WTC11 (cell line): ENCODE results near the gene H1-8. TPM values are rescaled to one million over a fixed set of nuclear protein-coding genes. Genes with fewer than 3 reads are reported as not detected.

Experiments used
- ATAC-seq: fragments of 200-7000 bp; cut with Tn5 transposase; 2 replicates; pipeline ENCODE4 v1.10.0; 2021; ENCODE audit warnings: mild to moderate bottlenecking, moderate library complexity
- CTCF ChIA-PET: fragments of 300-600 bp; sonication (Branson Sonifier 250); formaldehyde crosslinking; loops from one replicate; lab custom pipeline; 2021; ENCODE audit warnings: antibody characterized with exemption; lab: Charles Lee
- POLR2A ChIA-PET: fragments of 350-600 bp; sonication (Branson Sonifier 250); formaldehyde crosslinking; loops from one replicate; lab custom pipeline; 2021; ENCODE audit warnings: antibody characterized with exemption; lab: Charles Lee
- DNase-seq: peaks from one replicate; pipeline ENCODE4 v3.0.0; 2021; ENCODE audit warnings: low spot score
- H3K27ac Mint-ChIP-seq: 2 replicates; pipeline ENCODE4 v1.8.0; 2021; ENCODE audit warnings: mixed read lengths
- H3K27me3 Mint-ChIP-seq: 2 replicates; pipeline ENCODE4 v1.8.0; 2021; ENCODE audit warnings: low read depth, mild to moderate bottlenecking, moderate library complexity, mixed read lengths
- H3K36me3 Mint-ChIP-seq: 2 replicates; pipeline ENCODE4 v1.8.0; 2021; ENCODE audit warnings: mixed read lengths
- H3K4me1 Mint-ChIP-seq: 2 replicates; pipeline ENCODE4 v1.8.0; 2022; ENCODE audit warnings: mixed read lengths
- H3K4me3 Mint-ChIP-seq: 2 replicates; pipeline ENCODE4 v1.8.0; 2021; ENCODE audit warnings: mild to moderate bottlenecking, moderate library complexity, mixed read lengths
- H3K9me3 Mint-ChIP-seq: 2 replicates; pipeline ENCODE4 v1.8.0; 2021; ENCODE audit warnings: mixed read lengths
- CREB1 ChIP-seq: sonication (generic); formaldehyde crosslinking; IDR thresholded peaks from 2 replicates; pipeline ENCODE4 v1.8.0; 2023; ENCODE audit warnings: mild to moderate bottlenecking, missing genetic modification reagents
- EMX1 ChIP-seq: fragments of 250-450 bp; sonication (Bioruptor Pico); IDR thresholded peaks from 2 replicates; pipeline ENCODE4 v1.8.0; 2021; ENCODE audit warnings: mild to moderate bottlenecking
- GABPB1 ChIP-seq: sonication (generic); formaldehyde crosslinking; IDR thresholded peaks from 2 replicates; pipeline ENCODE4 v1.8.1; 2023; ENCODE audit warnings: mild to moderate bottlenecking, missing genetic modification reagents
- GRHL2 ChIP-seq: fragments of 250-450 bp; sonication (Bioruptor Pico); IDR thresholded peaks from 2 replicates; pipeline ENCODE4 v1.8.0; 2022; ENCODE audit warnings: mild to moderate bottlenecking, moderate library complexity; ENCODE audit not compliant: insufficient replicate concordance, severe bottlenecking
- HMGA2 ChIP-seq: fragments of 250-450 bp; sonication (Bioruptor Pico); IDR thresholded peaks from 2 replicates; pipeline ENCODE4 v1.4.0; 2021; ENCODE audit warnings: mild to moderate bottlenecking, moderate library complexity
- KAT7 ChIP-seq: sonication (generic); formaldehyde crosslinking; IDR thresholded peaks from 2 replicates; pipeline ENCODE4 v1.8.1; 2023; ENCODE audit warnings: missing genetic modification reagents, mild to moderate bottlenecking, borderline replicate concordance
- MXD4 ChIP-seq: fragments of 250-450 bp; sonication (Bioruptor Pico); IDR thresholded peaks from 2 replicates; pipeline ENCODE4 v1.8.0; 2021; ENCODE audit warnings: mild to moderate bottlenecking, moderate library complexity, borderline replicate concordance
- NR2C2 ChIP-seq: sonication (generic); formaldehyde crosslinking; IDR thresholded peaks from 2 replicates; pipeline ENCODE4 v1.8.0; 2022; ENCODE audit warnings: mild to moderate bottlenecking, missing genetic modification reagents
- OVOL2 ChIP-seq: fragments of 250-450 bp; sonication (Bioruptor Pico); IDR thresholded peaks from 2 replicates; pipeline ENCODE4 v1.9.0; 2021; ENCODE audit warnings: mild to moderate bottlenecking, borderline replicate concordance
- PRRX2 ChIP-seq: fragments of 250-450 bp; sonication (Bioruptor Pico); IDR thresholded peaks from 2 replicates; pipeline ENCODE4 v1.8.0; 2021; ENCODE audit warnings: mild to moderate bottlenecking
- RORB ChIP-seq: fragments of 250-450 bp; sonication (Bioruptor Pico); IDR thresholded peaks from 2 replicates; pipeline ENCODE4 v1.9.0; 2021; ENCODE audit warnings: mild to moderate bottlenecking
- SMAD3 ChIP-seq: sonication (generic); formaldehyde crosslinking; IDR thresholded peaks from 2 replicates; pipeline ENCODE4 v1.8.0; 2022; ENCODE audit warnings: missing genetic modification reagents, mild to moderate bottlenecking, borderline replicate concordance
- ZNF219 ChIP-seq: sonication (generic); formaldehyde crosslinking; IDR thresholded peaks from 2 replicates; pipeline ENCODE4 v1.8.0; 2023; ENCODE audit warnings: missing genetic modification reagents, mild to moderate bottlenecking, borderline replicate concordance
- ZNF317 ChIP-seq: sonication (generic); formaldehyde crosslinking; IDR thresholded peaks from 2 replicates; pipeline ENCODE4 v1.8.1; 2023; ENCODE audit warnings: low read depth, mild to moderate bottlenecking, moderate library complexity, missing genetic modification reagents, borderline replicate concordance
- ZNF396 ChIP-seq: fragments of 250-450 bp; sonication (Bioruptor Pico); IDR thresholded peaks from 2 replicates; pipeline ENCODE4 v1.8.0; 2021; ENCODE audit warnings: mild to moderate bottlenecking, moderate library complexity, borderline replicate concordance
- total RNA-seq: library from RNA; stranded (reverse); gene quantifications from 3 replicates; pipeline ENCODE4 v1.2.3, GENCODE V29; 2021
- TF ChIP-seq, protein P1 (sequence below): sonication (generic); formaldehyde crosslinking; IDR thresholded peaks from 2 replicates; pipeline ENCODE4 v1.8.0; 2023; ENCODE audit warnings: missing genetic modification reagents, mild to moderate bottlenecking, borderline replicate concordance
- TF ChIP-seq, protein P2 (sequence below): sonication (generic); formaldehyde crosslinking; IDR thresholded peaks from 2 replicates; pipeline ENCODE4 v1.8.0; 2023; ENCODE audit warnings: mild to moderate bottlenecking, missing genetic modification reagents
- TF ChIP-seq, protein P3 (sequence below): sonication (generic); formaldehyde crosslinking; IDR thresholded peaks from 2 replicates; pipeline ENCODE4 v1.8.1; 2022; ENCODE audit warnings: low read depth, missing genetic modification reagents, borderline replicate concordance
- TF ChIP-seq, protein P4 (sequence below): sonication (generic); formaldehyde crosslinking; IDR thresholded peaks from 2 replicates; pipeline ENCODE4 v1.8.1; 2023; ENCODE audit warnings: mild to moderate bottlenecking, missing genetic modification reagents
- TF ChIP-seq, protein P5 (sequence below): sonication (generic); formaldehyde crosslinking; IDR thresholded peaks from 2 replicates; pipeline ENCODE4 v1.8.1; 2022; ENCODE audit warnings: missing genetic modification reagents, borderline replicate concordance

H1-8 gene
- total RNA-seq, 1 experiment from 2014 or later, result not detected

DNA sequence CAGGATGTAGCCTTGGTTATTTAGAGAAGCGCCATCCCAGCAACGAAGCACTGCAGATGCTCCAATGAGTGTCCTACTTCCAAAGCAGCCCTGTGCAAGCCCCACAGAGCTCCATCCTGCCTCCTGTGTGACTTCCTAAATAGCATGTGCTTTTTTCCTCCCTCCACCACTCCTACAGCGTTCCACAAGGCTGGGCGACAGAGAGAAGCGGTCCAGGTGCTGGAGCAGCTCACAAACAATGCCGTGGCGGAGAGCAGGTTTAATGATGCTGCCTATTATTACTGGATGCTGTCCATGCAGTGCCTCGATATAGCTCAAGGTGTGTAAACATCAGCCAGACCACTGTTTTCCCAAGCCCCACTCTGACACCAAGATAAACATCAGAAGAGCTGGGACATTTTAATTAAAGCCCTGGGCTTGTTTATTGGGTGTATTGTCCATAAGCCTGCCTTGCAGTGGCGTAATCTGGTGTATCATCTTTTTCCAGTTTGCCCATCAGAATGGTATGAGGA lies 36.7 kb upstream of the H1-8 start:
- no peak for ATAC-seq
- no peaks in the 10 kb centered on the region; the same call in 1 of the 2 replicates for H3K36me3 Mint-ChIP-seq

DNA sequence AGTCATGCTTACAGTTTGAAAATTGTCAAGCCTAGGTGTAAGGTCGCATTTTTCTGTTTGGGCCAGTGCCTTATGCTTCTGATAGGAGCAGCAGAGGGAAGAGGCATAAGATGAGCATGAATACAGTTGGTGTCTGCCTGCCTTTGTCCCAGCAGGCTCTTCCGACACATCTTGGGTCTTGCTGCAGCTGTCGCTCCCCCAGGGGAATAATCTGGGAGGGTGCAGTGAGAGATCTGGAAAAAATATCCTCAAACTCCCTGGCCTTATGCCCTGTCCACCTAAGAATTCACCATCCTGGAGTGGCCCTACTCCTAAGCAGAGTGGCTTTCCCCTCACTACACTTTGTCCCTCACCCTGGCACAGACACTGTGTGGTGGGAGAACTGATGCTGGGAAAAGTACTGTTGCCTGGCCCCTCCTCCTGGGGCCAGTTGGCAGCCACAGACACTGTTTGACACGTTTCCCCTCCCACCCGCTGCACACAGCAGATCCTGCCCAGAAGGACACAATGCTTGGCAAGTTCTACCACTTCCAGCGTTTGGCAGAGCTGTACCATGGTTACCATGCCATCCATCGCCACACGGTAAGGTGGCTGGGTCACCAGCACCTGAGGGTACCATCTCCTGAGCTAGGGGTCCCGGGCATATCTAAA lies 35.7 kb upstream of the H1-8 start:
- H3K9me3 Mint-ChIP-seq, result no peaks in the 10 kb centered on the region
- POLR2A ChIA-PET, result no interaction called here
- CTCF ChIA-PET, result no interaction called here
- no peaks in the 10 kb centered on the region for H3K4me1 Mint-ChIP-seq
- TF ChIP-seq PRRX2 (CRISPR knock-in tag), result no peak
- TF ChIP-seq, protein P1, sequence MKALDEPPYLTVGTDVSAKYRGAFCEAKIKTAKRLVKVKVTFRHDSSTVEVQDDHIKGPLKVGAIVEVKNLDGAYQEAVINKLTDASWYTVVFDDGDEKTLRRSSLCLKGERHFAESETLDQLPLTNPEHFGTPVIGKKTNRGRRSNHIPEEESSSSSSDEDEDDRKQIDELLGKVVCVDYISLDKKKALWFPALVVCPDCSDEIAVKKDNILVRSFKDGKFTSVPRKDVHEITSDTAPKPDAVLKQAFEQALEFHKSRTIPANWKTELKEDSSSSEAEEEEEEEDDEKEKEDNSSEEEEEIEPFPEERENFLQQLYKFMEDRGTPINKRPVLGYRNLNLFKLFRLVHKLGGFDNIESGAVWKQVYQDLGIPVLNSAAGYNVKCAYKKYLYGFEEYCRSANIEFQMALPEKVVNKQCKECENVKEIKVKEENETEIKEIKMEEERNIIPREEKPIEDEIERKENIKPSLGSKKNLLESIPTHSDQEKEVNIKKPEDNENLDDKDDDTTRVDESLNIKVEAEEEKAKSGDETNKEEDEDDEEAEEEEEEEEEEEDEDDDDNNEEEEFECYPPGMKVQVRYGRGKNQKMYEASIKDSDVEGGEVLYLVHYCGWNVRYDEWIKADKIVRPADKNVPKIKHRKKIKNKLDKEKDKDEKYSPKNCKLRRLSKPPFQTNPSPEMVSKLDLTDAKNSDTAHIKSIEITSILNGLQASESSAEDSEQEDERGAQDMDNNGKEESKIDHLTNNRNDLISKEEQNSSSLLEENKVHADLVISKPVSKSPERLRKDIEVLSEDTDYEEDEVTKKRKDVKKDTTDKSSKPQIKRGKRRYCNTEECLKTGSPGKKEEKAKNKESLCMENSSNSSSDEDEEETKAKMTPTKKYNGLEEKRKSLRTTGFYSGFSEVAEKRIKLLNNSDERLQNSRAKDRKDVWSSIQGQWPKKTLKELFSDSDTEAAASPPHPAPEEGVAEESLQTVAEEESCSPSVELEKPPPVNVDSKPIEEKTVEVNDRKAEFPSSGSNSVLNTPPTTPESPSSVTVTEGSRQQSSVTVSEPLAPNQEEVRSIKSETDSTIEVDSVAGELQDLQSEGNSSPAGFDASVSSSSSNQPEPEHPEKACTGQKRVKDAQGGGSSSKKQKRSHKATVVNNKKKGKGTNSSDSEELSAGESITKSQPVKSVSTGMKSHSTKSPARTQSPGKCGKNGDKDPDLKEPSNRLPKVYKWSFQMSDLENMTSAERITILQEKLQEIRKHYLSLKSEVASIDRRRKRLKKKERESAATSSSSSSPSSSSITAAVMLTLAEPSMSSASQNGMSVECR (CRISPR knock-in tag), result no peak
- TF ChIP-seq GABPB1 (CRISPR knock-in tag), result no peak
- TF ChIP-seq, all 79 proteins: peak for 0
- Mint-ChIP-seq H3K27ac (no peak overlapping the region), H3K4me3 (no peak overlapping the region), H3K27me3 (no peaks in the 10 kb centered on the region; the same call in 1 of the 2 replicates), H3K36me3 (no peaks in the 10 kb centered on the region; the same call in 1 of the 2 replicates)
- DNase-seq, result no peak
- ATAC-seq, result no peak

More for the DNA sequence above, 36.7 kb upstream of the H1-8 start:
- no peak overlapping the region for H3K27ac Mint-ChIP-seq
- no peak overlapping the region for H3K4me3 Mint-ChIP-seq
- ChIA-PET POLR2A (interaction anchor here (1.1 kb wide), 1 partner anchor 13 kb away, joined by 3 read pairs; no protein-coding TSS in a partner anchor), CTCF (interaction anchor here (1.0 to 1.2 kb wide), 2 partner anchors 16 to 24 kb away, joined by 3 read pairs; no protein-coding TSS in a partner anchor)
- H3K4me1 Mint-ChIP-seq, result peaks cover 7% of the 10 kb centered on the region
- DNase-seq, result no peak
- no peaks in the 10 kb centered on the region; the same call in 1 of the 2 replicates for H3K27me3 Mint-ChIP-seq
- TF ChIP-seq ZNF317 (CRISPR knock-in tag) (no peak), OVOL2 (CRISPR knock-in tag) (no peak), ZNF396 (CRISPR knock-in tag) (no peak), GRHL2 (CRISPR knock-in tag) (no peak), MXD4 (CRISPR knock-in tag) (no peak), CREB1 (CRISPR knock-in tag) (no peak), EMX1 (no peak), RORB (CRISPR knock-in tag) (no peak), KAT7 (CRISPR knock-in tag) (no peak), ZNF219 (no peak), SMAD3 (CRISPR knock-in tag) (no peak), HMGA2 (CRISPR knock-in tag) (no peak), NR2C2 (CRISPR knock-in tag) (no peak)
- TF ChIP-seq, protein P2, sequence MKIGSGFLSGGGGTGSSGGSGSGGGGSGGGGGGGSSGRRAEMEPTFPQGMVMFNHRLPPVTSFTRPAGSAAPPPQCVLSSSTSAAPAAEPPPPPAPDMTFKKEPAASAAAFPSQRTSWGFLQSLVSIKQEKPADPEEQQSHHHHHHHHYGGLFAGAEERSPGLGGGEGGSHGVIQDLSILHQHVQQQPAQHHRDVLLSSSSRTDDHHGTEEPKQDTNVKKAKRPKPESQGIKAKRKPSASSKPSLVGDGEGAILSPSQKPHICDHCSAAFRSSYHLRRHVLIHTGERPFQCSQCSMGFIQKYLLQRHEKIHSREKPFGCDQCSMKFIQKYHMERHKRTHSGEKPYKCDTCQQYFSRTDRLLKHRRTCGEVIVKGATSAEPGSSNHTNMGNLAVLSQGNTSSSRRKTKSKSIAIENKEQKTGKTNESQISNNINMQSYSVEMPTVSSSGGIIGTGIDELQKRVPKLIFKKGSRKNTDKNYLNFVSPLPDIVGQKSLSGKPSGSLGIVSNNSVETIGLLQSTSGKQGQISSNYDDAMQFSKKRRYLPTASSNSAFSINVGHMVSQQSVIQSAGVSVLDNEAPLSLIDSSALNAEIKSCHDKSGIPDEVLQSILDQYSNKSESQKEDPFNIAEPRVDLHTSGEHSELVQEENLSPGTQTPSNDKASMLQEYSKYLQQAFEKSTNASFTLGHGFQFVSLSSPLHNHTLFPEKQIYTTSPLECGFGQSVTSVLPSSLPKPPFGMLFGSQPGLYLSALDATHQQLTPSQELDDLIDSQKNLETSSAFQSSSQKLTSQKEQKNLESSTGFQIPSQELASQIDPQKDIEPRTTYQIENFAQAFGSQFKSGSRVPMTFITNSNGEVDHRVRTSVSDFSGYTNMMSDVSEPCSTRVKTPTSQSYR (CRISPR knock-in tag), result no peak
- TF ChIP-seq, protein P3, sequence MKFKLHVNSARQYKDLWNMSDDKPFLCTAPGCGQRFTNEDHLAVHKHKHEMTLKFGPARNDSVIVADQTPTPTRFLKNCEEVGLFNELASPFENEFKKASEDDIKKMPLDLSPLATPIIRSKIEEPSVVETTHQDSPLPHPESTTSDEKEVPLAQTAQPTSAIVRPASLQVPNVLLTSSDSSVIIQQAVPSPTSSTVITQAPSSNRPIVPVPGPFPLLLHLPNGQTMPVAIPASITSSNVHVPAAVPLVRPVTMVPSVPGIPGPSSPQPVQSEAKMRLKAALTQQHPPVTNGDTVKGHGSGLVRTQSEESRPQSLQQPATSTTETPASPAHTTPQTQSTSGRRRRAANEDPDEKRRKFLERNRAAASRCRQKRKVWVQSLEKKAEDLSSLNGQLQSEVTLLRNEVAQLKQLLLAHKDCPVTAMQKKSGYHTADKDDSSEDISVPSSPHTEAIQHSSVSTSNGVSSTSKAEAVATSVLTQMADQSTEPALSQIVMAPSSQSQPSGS (CRISPR knock-in tag), result no peak
- TF ChIP-seq, protein P4, sequence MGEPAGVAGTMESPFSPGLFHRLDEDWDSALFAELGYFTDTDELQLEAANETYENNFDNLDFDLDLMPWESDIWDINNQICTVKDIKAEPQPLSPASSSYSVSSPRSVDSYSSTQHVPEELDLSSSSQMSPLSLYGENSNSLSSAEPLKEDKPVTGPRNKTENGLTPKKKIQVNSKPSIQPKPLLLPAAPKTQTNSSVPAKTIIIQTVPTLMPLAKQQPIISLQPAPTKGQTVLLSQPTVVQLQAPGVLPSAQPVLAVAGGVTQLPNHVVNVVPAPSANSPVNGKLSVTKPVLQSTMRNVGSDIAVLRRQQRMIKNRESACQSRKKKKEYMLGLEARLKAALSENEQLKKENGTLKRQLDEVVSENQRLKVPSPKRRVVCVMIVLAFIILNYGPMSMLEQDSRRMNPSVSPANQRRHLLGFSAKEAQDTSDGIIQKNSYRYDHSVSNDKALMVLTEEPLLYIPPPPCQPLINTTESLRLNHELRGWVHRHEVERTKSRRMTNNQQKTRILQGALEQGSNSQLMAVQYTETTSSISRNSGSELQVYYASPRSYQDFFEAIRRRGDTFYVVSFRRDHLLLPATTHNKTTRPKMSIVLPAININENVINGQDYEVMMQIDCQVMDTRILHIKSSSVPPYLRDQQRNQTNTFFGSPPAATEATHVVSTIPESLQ, result no peak
- TF ChIP-seq, protein P5, sequence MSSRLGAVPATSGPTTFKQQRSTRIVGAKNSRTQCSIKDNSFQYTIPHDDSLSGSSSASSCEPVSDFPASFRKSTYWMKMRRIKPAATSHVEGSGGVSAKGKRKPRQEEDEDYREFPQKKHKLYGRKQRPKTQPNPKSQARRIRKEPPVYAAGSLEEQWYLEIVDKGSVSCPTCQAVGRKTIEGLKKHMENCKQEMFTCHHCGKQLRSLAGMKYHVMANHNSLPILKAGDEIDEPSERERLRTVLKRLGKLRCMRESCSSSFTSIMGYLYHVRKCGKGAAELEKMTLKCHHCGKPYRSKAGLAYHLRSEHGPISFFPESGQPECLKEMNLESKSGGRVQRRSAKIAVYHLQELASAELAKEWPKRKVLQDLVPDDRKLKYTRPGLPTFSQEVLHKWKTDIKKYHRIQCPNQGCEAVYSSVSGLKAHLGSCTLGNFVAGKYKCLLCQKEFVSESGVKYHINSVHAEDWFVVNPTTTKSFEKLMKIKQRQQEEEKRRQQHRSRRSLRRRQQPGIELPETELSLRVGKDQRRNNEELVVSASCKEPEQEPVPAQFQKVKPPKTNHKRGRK (CRISPR knock-in tag), result no peak
- no peaks in the 10 kb centered on the region for H3K9me3 Mint-ChIP-seq
